Spleen (tissue), 7 donors: Measurements from ENCODE around the gene SORCS1.

ENCODE experiments used
- CTCF ChIP-seq, 11 experiments: fragments of 200-600 bp in 7 of 11; fragments of 450-650 bp in 4 of 11; sonication (generic) in 4 of 11; IDR thresholded peaks in 8 of 11; conservative IDR thresholded peaks in 3 of 11; 1 replicate in 7 of 11; 2 replicates in 4 of 11; pipeline versions ENCODE4 v1.4.0 to v1.8.0; 2016 to 2021; ENCODE audit warnings: antibody characterized with exemption in 11 of 11, inconsistent platforms in 4 of 11, mild to moderate bottlenecking in 1 of 11
- POLR2A ChIP-seq, 3 donors: fragments of 450-650 bp; IDR thresholded peaks; one replicate each; pipeline ENCODE4 v1.5.1; 2017; ENCODE audit warnings: antibody characterized with exemption in 3 of 3, mild to moderate bottlenecking in 1 of 3
- POLR2AphosphoS5 ChIP-seq, 3 donors: sonication (generic); formaldehyde crosslinking; IDR thresholded peaks; one replicate each; pipeline ENCODE4 v1.5.1; 2017; ENCODE audit warnings: antibody characterized with exemption in 3 of 3
- donor health status: DM: no; HTN: no; CAD: no; lungs with moderate emphysema.
- donor health status: DM: no; HTN: no; CAD: no.
- donor health status: DM: no; HTN: no; CAD: no.

DNA sequence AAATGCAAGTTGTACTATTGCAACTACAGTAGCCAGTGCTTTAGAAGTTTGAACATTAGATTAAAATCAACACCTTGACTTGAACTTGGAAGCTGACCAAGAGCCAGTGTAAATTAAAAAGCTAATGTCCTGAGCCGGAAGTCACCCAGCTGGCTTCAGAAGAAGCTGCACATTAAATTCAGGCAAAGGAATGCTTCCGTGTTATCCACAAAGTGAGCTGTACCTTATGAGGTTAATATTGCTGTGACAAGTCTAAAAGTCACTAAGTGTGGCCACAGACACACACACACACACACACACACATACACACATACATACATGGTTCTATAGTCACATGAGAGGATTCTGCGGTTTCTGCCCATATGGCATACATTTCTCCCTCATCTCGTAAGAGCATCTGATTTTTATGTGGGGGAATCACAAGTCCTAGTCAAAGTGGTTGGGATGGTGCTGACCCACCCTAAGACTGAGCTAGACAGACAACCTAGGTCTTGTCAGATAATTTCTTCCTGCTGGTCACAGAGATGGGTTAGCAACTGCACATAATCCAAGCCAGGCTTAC, 612.9 kb downstream of the SORCS1 start:
- no peak for TF ChIP-seq POLR2AphosphoS5 (IDR thresholded peaks at IDR 0.05)
- TF ChIP-seq CTCF (IDR thresholded peaks at IDR 0.05 in 8 of 11, conservative IDR thresholded peaks at IDR 0.05 in 3 of 11): no peak
- TF ChIP-seq POLR2A (IDR thresholded peaks at IDR 0.05): no peak
